Measurements from ENCODE around the gene IMPG1. TPM values are rescaled to one million over a fixed set of nuclear protein-coding genes. Genes with fewer than 3 reads are reported as not detected.
"Not testable (repeated sequence)": the region's sequence is repeated elsewhere in the genome, so short reads cannot be mapped to it uniquely, and the experiment has no call there.

Gene IMPG1
- total RNA-seq, 1 donor from 2014 or later = not detected

DNA sequence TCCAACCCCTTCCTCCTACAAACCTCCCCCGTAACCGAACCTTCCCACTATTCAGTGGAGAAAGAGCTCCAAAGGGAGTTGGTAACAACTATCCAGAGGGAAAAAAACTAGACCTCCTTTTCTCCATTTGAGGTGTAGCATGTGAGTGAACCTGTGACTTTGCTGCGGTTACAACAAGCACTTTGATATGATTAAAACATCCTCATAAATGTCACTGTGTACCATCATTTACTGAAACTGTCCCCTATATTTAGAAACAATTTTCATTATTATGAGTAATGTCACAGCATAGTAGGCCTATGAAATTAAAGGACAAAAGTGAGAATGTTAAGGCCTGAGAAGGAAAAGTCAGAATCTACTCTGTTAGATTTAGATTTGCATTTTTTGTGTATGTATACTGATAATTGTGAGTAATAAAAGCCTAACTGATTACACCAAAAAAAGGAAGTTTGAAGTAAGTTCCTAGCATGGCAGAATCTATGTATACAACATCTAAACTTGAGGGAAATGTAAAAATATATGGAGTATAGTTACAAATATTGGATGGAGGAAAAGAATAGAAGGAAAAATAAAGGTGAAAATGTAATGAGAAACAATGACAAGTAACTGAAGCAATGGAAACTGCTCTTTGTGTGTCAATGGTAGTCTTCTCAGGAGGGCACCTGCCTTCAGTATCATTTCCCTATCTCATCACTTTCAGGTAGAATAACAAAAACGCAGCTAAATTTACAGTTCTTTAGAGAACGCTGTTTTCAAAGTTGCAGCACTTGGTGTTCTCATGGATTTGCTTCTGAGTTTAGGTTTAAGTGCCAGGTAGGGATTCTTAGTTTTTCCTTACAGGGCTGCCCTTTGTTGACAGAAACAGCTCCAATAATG lies 145.9 kb downstream of the IMPG1 start:
- H3K36me3 Mint-ChIP-seq (ENCODE audit: unreplicated experiment) = peaks cover 12% of the 10 kb centered on the region
- H3K9me3 Mint-ChIP-seq (ENCODE audit: unreplicated experiment) = no peaks in the 10 kb centered on the region
- no peaks in the 10 kb centered on the region for H3K4me1 Mint-ChIP-seq (ENCODE audit: unreplicated experiment)
- no peak overlapping the region for H3K4me3 Mint-ChIP-seq (ENCODE audit: unreplicated experiment)
- no peaks in the 10 kb centered on the region for H3K27me3 Mint-ChIP-seq (ENCODE audit: unreplicated experiment)
- no peak overlapping the region for H3K27ac Mint-ChIP-seq (ENCODE audit: unreplicated experiment)
- TF ChIP-seq, protein P1, sequence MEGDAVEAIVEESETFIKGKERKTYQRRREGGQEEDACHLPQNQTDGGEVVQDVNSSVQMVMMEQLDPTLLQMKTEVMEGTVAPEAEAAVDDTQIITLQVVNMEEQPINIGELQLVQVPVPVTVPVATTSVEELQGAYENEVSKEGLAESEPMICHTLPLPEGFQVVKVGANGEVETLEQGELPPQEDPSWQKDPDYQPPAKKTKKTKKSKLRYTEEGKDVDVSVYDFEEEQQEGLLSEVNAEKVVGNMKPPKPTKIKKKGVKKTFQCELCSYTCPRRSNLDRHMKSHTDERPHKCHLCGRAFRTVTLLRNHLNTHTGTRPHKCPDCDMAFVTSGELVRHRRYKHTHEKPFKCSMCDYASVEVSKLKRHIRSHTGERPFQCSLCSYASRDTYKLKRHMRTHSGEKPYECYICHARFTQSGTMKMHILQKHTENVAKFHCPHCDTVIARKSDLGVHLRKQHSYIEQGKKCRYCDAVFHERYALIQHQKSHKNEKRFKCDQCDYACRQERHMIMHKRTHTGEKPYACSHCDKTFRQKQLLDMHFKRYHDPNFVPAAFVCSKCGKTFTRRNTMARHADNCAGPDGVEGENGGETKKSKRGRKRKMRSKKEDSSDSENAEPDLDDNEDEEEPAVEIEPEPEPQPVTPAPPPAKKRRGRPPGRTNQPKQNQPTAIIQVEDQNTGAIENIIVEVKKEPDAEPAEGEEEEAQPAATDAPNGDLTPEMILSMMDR (IDR thresholded peaks at IDR 0.05) = no peak
- DNase-seq (ENCODE audit: extremely low spot score, unreplicated experiment) = no peak

DNA sequence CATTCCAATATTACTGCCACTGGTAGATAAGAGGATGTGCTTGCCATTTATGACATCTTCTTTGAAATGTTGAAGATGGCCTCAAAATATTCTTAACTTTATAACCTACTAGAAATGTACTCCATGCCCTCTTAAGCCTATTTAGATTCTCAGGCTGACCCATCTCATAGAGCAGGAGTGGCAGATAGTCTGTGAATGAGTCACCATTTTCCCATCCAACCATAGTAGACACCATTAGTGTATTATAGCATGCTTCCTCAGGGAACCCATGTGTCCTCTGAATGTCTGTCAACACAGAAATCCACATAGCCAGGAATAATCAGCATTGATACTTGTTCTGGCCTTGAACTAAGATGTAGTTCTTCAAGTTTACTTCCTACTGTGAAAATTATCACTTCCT lies 150.2 kb downstream of the IMPG1 start:
- no peak overlapping the region for H3K27ac Mint-ChIP-seq (ENCODE audit: unreplicated experiment)
- DNase-seq (ENCODE audit: extremely low spot score, unreplicated experiment) = no peak
- no peaks in the 10 kb centered on the region for H3K9me3 Mint-ChIP-seq (ENCODE audit: unreplicated experiment)
- TF ChIP-seq, protein P1 (IDR thresholded peaks at IDR 0.05) = no peak
- no peak overlapping the region for H3K4me3 Mint-ChIP-seq (ENCODE audit: unreplicated experiment)
- H3K4me1 Mint-ChIP-seq (ENCODE audit: unreplicated experiment) = no peaks in the 10 kb centered on the region
- H3K36me3 Mint-ChIP-seq (ENCODE audit: unreplicated experiment) = peaks cover 31% of the 10 kb centered on the region
- no peaks in the 10 kb centered on the region for H3K27me3 Mint-ChIP-seq (ENCODE audit: unreplicated experiment)

DNA sequence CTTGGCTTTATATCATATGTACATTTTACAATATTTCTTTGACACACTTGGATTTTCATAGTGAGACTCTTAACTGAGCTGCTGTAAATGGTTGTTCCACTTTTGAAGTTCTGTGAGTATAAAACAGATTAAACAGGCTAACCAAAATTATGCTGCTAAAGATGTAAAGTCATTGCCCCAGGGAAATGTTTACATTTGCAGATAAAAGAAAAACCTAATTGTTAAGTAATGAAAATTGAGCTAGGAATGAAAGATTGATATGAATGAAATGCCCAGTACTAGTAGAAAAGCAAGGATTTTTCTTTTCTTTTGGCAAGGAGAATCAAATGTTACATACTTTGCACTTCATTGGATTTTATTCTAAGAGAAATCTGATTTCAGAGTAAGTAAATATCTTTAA lies 159.4 kb downstream of the IMPG1 start:
- TF ChIP-seq, protein P1 (IDR thresholded peaks at IDR 0.05) = no peak
- Mint-ChIP-seq H3K4me3 (ENCODE audit: unreplicated experiment) (no peak overlapping the region), H3K4me1 (ENCODE audit: unreplicated experiment) (peaks cover 2% of the 10 kb centered on the region), H3K9me3 (ENCODE audit: unreplicated experiment) (no peaks in the 10 kb centered on the region), H3K27me3 (ENCODE audit: unreplicated experiment) (no peaks in the 10 kb centered on the region), H3K36me3 (ENCODE audit: unreplicated experiment) (peaks cover 21% of the 10 kb centered on the region), H3K27ac (ENCODE audit: unreplicated experiment) (no peak overlapping the region)
- DNase-seq (ENCODE audit: extremely low spot score, unreplicated experiment) = no peak

DNA sequence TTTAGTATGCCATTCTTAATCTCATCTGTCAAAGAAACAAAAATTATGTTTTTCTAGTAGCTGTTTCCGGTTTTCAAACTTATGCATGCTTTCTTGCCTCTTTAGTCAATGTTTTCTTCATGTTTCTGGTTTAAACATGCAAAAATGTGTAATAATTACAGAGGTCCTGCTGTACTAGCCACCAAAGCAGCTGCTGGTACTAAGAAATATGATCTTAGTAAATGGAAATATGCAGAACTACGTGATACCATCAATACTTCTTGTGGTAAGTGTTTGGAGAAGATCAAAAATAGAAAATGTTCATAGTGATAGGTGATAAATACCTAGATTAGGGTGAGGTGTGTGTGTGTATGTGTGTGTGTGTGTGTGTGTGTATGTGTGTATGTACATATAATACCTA lies 165.0 kb downstream of the IMPG1 start:
- Mint-ChIP-seq H3K36me3 (ENCODE audit: unreplicated experiment) (peaks cover 16% of the 10 kb centered on the region), H3K27me3 (ENCODE audit: unreplicated experiment) (no peaks in the 10 kb centered on the region), H3K4me1 (ENCODE audit: unreplicated experiment) (no peaks in the 10 kb centered on the region), H3K9me3 (ENCODE audit: unreplicated experiment) (peaks cover 4% of the 10 kb centered on the region), H3K27ac (ENCODE audit: unreplicated experiment) (no peak overlapping the region), H3K4me3 (ENCODE audit: unreplicated experiment) (no peak overlapping the region)
- DNase-seq (ENCODE audit: extremely low spot score, unreplicated experiment) = no peak
- TF ChIP-seq, protein P1 (IDR thresholded peaks at IDR 0.05) = no peak

DNA sequence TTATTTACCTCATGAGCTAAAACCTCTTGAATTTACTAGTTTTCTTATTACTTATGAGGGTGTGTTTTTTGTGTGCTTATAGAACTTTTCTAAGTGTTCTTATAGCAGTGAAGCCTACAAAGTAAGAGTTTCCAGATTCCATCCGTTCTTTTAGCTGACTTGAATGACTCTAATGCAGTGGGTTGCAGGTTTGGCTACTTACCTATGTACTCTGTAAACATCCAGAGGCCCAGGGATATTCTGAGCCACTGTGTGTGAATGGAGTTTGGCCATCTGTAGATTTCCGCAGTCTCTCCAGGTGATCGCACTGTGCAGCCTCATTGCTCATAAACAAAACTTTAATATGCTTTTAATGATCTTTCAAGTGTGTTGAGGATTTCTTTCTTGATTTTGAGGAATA lies 165.6 kb downstream of the IMPG1 start:
- DNase-seq (ENCODE audit: extremely low spot score, unreplicated experiment) = no peak
- Mint-ChIP-seq H3K4me3 (ENCODE audit: unreplicated experiment) (no peak overlapping the region), H3K27ac (ENCODE audit: unreplicated experiment) (no peak overlapping the region), H3K36me3 (ENCODE audit: unreplicated experiment) (peaks cover 18% of the 10 kb centered on the region), H3K9me3 (ENCODE audit: unreplicated experiment) (peaks cover 4% of the 10 kb centered on the region), H3K27me3 (ENCODE audit: unreplicated experiment) (no peaks in the 10 kb centered on the region), H3K4me1 (ENCODE audit: unreplicated experiment) (no peaks in the 10 kb centered on the region)
- TF ChIP-seq, protein P1 (IDR thresholded peaks at IDR 0.05) = no peak

DNA sequence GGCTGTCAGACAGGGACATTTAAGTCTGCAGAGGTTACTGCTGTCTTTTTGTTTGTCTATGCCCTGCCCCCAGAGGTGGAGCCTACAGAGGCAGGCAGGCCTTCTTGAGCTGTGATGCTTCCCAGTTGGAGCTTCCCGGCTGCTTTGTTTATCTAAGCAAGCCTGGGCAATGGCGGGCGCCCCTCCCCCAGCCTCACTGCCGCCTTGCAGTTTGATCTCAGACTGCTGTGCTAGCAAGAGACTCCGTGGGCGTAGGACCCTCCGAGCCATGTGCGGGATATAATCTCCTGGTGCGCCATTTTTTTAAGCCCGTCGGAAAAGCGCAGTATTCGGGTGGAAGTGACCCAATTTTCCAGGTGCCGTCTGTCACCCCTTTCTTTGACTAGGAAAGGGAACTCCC lies 167.3 kb downstream of the IMPG1 start:
- H3K4me3 Mint-ChIP-seq (ENCODE audit: unreplicated experiment); H3K27ac Mint-ChIP-seq (ENCODE audit: unreplicated experiment): not testable (repeated sequence)

DNA sequence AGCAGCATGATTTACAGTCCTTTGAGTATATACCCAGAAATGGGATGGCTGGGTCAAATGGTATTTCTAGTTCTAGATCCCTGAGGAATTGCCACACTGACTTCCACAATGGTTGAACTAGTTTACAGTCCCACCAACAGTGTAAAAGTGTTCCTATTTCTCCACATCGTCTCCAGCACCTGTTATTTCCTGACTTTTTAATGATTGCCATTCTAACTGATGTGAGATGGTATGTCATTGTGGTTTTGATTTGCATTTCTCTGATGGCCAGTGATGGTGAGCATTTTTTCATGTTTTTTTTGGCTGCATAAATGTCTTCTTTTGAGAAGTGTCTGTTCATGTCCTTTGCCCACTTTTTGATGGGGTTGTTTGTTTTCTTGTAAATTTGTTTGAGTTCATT lies 172.2 kb downstream of the IMPG1 start:
- not testable (repeated sequence) for H3K4me1 Mint-ChIP-seq (ENCODE audit: unreplicated experiment); DNase-seq (ENCODE audit: extremely low spot score, unreplicated experiment); H3K27ac Mint-ChIP-seq (ENCODE audit: unreplicated experiment); H3K9me3 Mint-ChIP-seq (ENCODE audit: unreplicated experiment); H3K4me3 Mint-ChIP-seq (ENCODE audit: unreplicated experiment); H3K27me3 Mint-ChIP-seq (ENCODE audit: unreplicated experiment)
- H3K36me3 Mint-ChIP-seq (ENCODE audit: unreplicated experiment) = peaks cover 27% of the 10 kb centered on the region

More for the DNA sequence above, 167.3 kb downstream of the IMPG1 start:
- H3K36me3 Mint-ChIP-seq (ENCODE audit: unreplicated experiment) = peaks cover 22% of the 10 kb centered on the region
- not testable (repeated sequence) for H3K27me3 Mint-ChIP-seq (ENCODE audit: unreplicated experiment); H3K4me1 Mint-ChIP-seq (ENCODE audit: unreplicated experiment); DNase-seq (ENCODE audit: extremely low spot score, unreplicated experiment); H3K9me3 Mint-ChIP-seq (ENCODE audit: unreplicated experiment)
